Measurements from ENCODE around the gene STRN3. TPM values are rescaled to one million over a fixed set of nuclear protein-coding genes. Genes with fewer than 3 reads are reported as not detected.

STRN3 gene
- total RNA-seq, 4 donors from 2014 or later, result 28.3 to 48.8 (median 38.1) TPM

DNA sequence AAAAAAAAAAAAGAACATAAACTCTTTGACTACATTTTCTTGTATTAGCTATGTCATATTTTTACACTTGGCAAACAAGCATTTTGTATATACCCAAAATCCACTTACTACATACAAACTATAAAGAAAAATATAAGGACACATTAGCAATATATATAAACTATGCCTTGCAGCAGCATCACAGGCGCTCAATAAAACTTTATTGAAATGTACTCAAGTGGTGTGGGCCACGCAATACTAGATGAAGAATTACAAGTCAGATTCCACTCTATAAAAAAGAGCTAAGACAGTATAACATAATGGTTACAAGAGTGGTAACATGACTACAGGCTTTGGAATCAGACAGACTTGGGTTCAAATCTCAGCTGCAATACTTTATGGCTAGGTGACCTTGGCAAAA lies 3.8 kb downstream of the STRN3 start:
- TF ChIP-seq, protein P1, sequence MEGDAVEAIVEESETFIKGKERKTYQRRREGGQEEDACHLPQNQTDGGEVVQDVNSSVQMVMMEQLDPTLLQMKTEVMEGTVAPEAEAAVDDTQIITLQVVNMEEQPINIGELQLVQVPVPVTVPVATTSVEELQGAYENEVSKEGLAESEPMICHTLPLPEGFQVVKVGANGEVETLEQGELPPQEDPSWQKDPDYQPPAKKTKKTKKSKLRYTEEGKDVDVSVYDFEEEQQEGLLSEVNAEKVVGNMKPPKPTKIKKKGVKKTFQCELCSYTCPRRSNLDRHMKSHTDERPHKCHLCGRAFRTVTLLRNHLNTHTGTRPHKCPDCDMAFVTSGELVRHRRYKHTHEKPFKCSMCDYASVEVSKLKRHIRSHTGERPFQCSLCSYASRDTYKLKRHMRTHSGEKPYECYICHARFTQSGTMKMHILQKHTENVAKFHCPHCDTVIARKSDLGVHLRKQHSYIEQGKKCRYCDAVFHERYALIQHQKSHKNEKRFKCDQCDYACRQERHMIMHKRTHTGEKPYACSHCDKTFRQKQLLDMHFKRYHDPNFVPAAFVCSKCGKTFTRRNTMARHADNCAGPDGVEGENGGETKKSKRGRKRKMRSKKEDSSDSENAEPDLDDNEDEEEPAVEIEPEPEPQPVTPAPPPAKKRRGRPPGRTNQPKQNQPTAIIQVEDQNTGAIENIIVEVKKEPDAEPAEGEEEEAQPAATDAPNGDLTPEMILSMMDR (IDR thresholded peaks at IDR 0.05), result no peak
- TF ChIP-seq POLR2A (IDR thresholded peaks at IDR 0.05), result no peak
- intact Hi-C loops (cut with DNase I; ENCODE audit: low total_unique reads), result no loop called here
- 48 to 98% methylated on average over 2 of the region's 2 CpGs for WGBS, 2 donors
- no peak for DNase-seq (ENCODE audit: low spot score in 2 of 2)
- H3K4me3 ChIP-seq (ENCODE audit: low read depth, poor library complexity, severe bottlenecking), result no peak overlapping the region

DNA sequence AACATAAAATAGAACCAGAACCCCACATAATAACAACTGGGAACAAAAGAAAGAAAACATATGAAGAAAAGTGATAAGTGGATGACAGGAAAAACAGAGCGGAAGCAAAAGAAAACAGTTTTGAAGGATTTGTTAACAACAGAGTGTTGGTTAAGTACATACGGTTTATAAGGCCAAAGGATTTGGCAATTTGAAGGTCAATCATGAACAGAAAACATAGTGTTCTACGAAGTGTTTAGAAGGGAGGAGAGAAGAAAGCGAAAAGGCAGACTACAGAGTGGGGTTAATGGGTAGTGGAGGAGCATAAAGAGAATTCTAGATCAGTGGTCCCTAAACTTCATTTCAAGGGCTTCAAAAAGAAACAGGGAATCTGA lies 4.6 kb downstream of the STRN3 start:
- DNase-seq (ENCODE audit: low spot score in 2 of 2), result no peak
- no peak overlapping the region for H3K4me3 ChIP-seq (ENCODE audit: low read depth, poor library complexity, severe bottlenecking)
- no peak for TF ChIP-seq POLR2A (IDR thresholded peaks at IDR 0.05)
- TF ChIP-seq, protein P1 (IDR thresholded peaks at IDR 0.05), result no peak
- 91 to 94% methylated on average over 4 of the region's 4 CpGs for WGBS, 2 donors
- intact Hi-C loops (cut with DNase I; ENCODE audit: low total_unique reads), result no loop called here

DNA sequence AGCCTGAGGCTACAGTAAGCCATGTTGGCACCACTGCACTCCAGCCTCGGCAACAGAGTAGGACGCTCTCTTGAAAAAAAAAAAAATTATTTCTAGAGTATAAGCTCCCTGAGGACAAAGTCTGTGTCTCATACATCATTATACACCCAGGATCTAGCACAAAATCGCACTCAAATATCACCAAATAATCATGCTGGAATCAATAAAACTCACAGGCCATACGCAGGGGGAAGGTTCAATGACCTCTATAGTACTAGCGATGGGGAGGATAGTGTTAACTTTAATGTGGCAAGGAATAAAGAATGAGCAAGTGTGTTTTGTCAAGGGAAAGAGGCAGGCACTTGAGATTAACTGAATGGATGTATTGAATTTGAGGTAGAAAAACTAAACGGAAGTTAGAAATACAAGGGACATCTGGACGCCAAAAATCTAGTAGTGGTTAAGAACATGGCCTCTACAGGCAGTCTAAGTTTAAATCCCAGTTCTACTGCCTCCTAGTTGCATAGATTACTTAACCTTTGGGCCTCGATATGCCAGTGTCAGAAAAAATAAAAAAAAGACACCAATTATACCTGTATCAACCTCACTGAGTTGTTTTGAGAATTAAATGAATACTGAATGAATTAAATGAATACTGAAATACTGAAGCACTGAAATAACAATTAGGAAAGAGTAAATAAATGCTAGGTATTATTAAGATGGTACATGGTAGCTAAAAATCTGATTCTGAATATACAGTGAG lies 5.2 kb downstream of the STRN3 start:
- 85 to 94% methylated on average over 8 of the region's 8 CpGs for WGBS, 2 donors
- no peak overlapping the region for H3K4me3 ChIP-seq (ENCODE audit: low read depth, poor library complexity, severe bottlenecking)
- intact Hi-C loops (cut with DNase I; ENCODE audit: low total_unique reads), result no loop called here
- no peak for DNase-seq (ENCODE audit: low spot score in 2 of 2)
- TF ChIP-seq, protein P1 (IDR thresholded peaks at IDR 0.05), result no peak
- TF ChIP-seq POLR2A (IDR thresholded peaks at IDR 0.05), result no peak

DNA sequence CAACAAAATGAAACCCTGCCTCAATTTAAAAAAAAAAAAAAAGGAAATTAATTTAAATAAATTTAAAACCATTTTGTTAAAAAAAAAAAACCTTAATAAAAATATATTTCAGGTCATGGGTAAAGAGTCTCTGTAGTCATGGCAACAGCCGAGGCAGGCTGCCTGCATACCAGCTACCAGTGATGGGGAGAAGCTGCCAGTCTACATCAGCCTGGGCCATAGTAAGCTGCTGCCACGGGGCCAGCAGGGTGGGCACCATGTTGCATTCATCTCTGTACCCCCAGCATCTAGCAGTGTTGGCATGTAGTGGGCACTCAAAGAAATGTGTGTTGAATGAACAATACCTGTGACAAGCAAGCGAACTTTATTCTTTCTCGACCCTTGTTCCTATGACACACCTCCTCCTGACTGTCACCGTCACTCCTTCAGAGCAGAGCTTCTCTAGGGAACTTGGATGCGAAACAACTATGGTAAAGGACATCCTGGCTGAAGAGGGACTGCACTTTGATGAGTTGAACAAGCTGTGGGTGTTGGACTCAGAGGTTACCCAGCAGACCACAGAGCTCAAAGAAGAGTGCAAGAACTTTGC lies 8.0 kb downstream of the STRN3 start:
- WGBS, 2 donors, result 87 to 90% methylated on average over 6 of the region's 6 CpGs
- no peak for DNase-seq (ENCODE audit: low spot score in 2 of 2)
- TF ChIP-seq, protein P1 (IDR thresholded peaks at IDR 0.05), result no peak
- no peak for TF ChIP-seq POLR2A (IDR thresholded peaks at IDR 0.05)
- intact Hi-C loops (cut with DNase I; ENCODE audit: low total_unique reads), result no loop called here
- H3K4me3 ChIP-seq (ENCODE audit: low read depth, poor library complexity, severe bottlenecking), result no peak overlapping the region

DNA sequence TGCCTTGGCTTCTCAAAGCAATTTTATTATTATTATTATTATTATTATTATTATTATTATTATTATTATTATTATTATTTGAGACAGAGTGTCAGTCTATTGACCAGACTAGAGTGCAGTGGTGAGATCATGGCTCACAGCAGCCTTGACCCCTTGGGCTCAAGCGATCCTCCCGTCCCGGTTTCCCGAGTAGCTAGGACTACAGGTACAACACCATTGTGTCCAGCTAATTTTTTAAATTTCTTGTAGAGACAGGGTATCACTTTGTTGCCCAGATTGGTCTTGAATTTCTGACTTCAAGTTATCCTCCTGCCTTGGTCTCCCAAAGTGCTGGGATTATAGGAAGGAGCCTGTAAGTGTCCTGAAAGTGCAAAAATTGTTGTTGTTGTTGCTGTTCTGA lies 12.3 kb downstream of the STRN3 start:
- TF ChIP-seq, protein P1 (IDR thresholded peaks at IDR 0.05), result no peak
- no peak for TF ChIP-seq POLR2A (IDR thresholded peaks at IDR 0.05)
- DNase-seq (ENCODE audit: low spot score in 2 of 2), result no peak
- 96 to 99% methylated on average over 4 of the region's 4 CpGs for WGBS, 2 donors
- intact Hi-C loops (cut with DNase I; ENCODE audit: low total_unique reads), result no loop called here
- no peak overlapping the region for H3K4me3 ChIP-seq (ENCODE audit: low read depth, poor library complexity, severe bottlenecking)
